ENCODE data around the gene ERGIC1. TPM values are rescaled to one million over a fixed set of nuclear protein-coding genes. Genes with fewer than 3 reads are reported as not detected.

ERGIC1 gene
- total and polyA plus RNA-seq, 10 of the 15 experiments (the other 5 are each of a cell fraction or from before 2014, with no cell fraction given), result 8.8 to 104 (median 76.3) TPM

GRCh38 chr5:172846677-172847076 is 12.6 kb downstream of the ERGIC1 start:
- FAIRE-seq (no peak), DNase-seq (ENCODE audit: low read depth, low spot score) (no peak), ATAC-seq (no peak)
- no peak overlapping the region for H3K4me3 ChIP-seq
- SMC1A ChIA-PET (ENCODE audit: uncharacterized antibody, unreplicated experiment), result interaction anchor here (0.7 to 1.2 kb wide), 2 partner anchors 10 to 69 kb away, joined by 3 to 4 read pairs; no protein-coding TSS in a partner anchor
- peaks cover 60% of the 10 kb centered on the region for H3K79me2 ChIP-seq (ENCODE audit: control insufficient read depth, insufficient read depth, low read length)
- H3K9me3 ChIP-seq (replicated peaks; ENCODE audit: control insufficient read depth, insufficient read depth, low read length), result no peaks in the 10 kb centered on the region
- in situ Hi-C loops (cut with MboI) (no loop called here), intact Hi-C loops (cut with micrococcal nuclease; ENCODE audit: unreplicated experiment) (no loop called here)
- no TSS peak for BruUV-seq (replicated peaks)
- H3K27ac ChIP-seq (ENCODE audit: control insufficient read depth, insufficient read depth), result no peak overlapping the region
- no peak overlapping the region for H3K4me2 ChIP-seq (ENCODE audit: control insufficient read depth, insufficient read depth)
- CTCF ChIA-PET, result interaction anchor here (1.7 to 4.3 kb wide), 2 partner anchors 10 to 129 kb away, joined by 4 to 22 read pairs; no protein-coding TSS in a partner anchor
- peaks cover 18% of the 10 kb centered on the region for H3K4me1 ChIP-seq (ENCODE audit: control insufficient read depth, insufficient read depth, low read length)
- H4K20me1 ChIP-seq (ENCODE audit: control insufficient read depth, insufficient read depth), result no peaks in the 10 kb centered on the region
- no peak overlapping the region for H3K9ac ChIP-seq (ENCODE audit: control insufficient read depth, insufficient read depth, low read length)
- no peaks in the 10 kb centered on the region for H3K27me3 ChIP-seq (replicated peaks in 1 of 2; ENCODE audit: control insufficient read depth in 2 of 2, insufficient read depth in 2 of 2, low read length in 1 of 2)
- POLR2A ChIA-PET, result interaction anchor here (0.8 kb wide), 1 partner anchor 9 kb away, joined by 3 read pairs; no protein-coding TSS in a partner anchor
- peaks cover 0 to 8% of the 10 kb centered on the region in 2 experiments; a peak in 2 of 4 replicates for H3K36me3 ChIP-seq (ENCODE audit: control insufficient read depth in 2 of 2, insufficient read depth in 2 of 2, low read length in 1 of 2)
- RAD21 ChIA-PET (ENCODE audit: unreplicated experiment), result no interaction called here
- no peak overlapping the region for H2AFZ ChIP-seq (ENCODE audit: control insufficient read depth, low read depth, low read length)
- TF ChIP-seq CEBPB (IDR thresholded peaks at IDR 0.05; ENCODE audit: borderline replicate concordance in 1 of 2, low read depth in 2 of 2, low read length in 2 of 2) (no peak), ZBTB4 (CRISPR knock-in tag; IDR thresholded peaks at IDR 0.05) (no peak), MAX (IDR thresholded peaks at IDR 0.05; ENCODE audit: low read depth, low read length) (no peak), PRDM15 (CRISPR knock-in tag; IDR thresholded peaks at IDR 0.05) (no peak), POLR2AphosphoS5 (IDR thresholded peaks at IDR 0.05; ENCODE audit: low read length) (no peak), FOXK2 (IDR thresholded peaks at IDR 0.05) (no peak), BCLAF1 (IDR thresholded peaks at IDR 0.05) (no peak), ZNF274 (IDR thresholded peaks at IDR 0.05; ENCODE audit: insufficient read depth, insufficient read length) (no peak), CREB1 (IDR thresholded peaks at IDR 0.05; ENCODE audit: low read depth) (no peak), MTA3 (IDR thresholded peaks at IDR 0.05; ENCODE audit: borderline replicate concordance, low read length) (no peak)
- 86% methylated on average over 4 of the region's 4 CpGs for WGBS (ENCODE audit: insufficient coverage, insufficient replicate concordance, low lambda C conversion rate, missing lambda C conversion rate)
